ENCODE results near the gene PLCG1. TPM values are rescaled to one million over a fixed set of nuclear protein-coding genes. Genes with fewer than 3 reads are reported as not detected.

The PLCG1 gene
- total and polyA plus RNA-seq, 2 of the 8 experiments (the other 6 are each of a cell fraction or from before 2014, with no cell fraction given) = 103 to 154 TPM

DNA sequence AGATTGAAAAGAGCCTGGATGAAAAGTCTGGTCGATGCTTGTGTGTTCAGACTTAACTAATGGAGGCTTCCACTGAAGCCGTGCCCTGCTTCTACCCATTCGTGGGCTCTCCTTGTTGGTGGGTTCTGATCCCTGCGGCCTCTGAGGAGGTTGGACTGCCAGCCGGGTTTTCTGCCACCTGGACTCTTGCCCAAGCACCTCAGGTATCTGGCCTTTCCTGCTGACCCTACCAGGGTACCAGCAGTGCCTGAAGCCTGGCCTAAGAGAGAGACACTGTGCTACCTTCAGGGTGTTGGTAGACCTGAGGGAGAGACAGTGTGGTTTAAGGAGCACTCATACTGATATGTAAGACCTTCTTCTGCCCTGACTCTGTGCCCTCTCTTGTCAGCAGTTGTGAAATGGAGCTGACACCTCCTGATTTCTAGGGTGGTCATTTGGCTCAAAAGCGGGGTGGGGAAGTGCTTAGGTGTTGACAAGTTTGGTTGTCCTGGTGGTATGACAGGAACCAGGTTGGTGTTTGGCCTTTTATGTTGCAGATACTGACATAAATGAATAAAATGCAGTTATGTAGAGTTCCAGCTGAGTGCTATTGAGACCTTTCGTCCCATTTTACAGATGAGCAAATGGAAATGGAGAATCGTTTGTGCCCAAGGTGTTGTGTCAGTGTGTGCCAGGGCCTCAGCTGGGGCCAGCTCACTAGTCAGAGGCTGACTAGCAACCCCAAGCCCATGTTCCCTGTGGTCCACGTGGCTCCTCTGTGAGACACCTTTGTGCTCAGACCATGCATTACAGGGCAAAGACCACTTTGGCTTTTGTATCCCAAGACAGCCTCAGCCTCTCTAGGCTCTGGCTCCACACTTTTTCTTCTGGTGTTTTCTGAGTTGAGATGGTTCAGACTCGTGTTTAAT is 3.1 kb downstream of the PLCG1 start:
- H2BK5ac ChIP-seq (ENCODE audit: low read depth, low read length) = 0 out of 2 replicates have a peak overlapping the region, but pooled peaks have one; percentile 2
- H2AFZ ChIP-seq (ENCODE audit: low read length) = no peak overlapping the region
- no peak overlapping the region for H2BK120ac ChIP-seq (replicated peaks; ENCODE audit: low read depth, low read length)
- H2BK12ac ChIP-seq (ENCODE audit: low read depth, low read length) = peak overlapping the region; percentile 13; the same call in 1 of the 2 replicates
- H4K8ac ChIP-seq (ENCODE audit: extremely low read depth, insufficient read depth, low read length) = no peak overlapping the region
- no peak overlapping the region for H2BK15ac ChIP-seq (ENCODE audit: low read length)
- H3K9me3 ChIP-seq (ENCODE audit: insufficient read depth in 2 of 2, low read depth in 1 of 2, low read length in 1 of 2) = no peaks in the 10 kb centered on the region
- peaks cover 23 to 44% (median 29%) of the 10 kb centered on the region in 4 experiments for H3K4me1 ChIP-seq (replicated peaks in 1 of 4; ENCODE audit: control insufficient read depth in 3 of 4, insufficient read depth in 4 of 4, low read length in 3 of 4)
- H4K5ac ChIP-seq (ENCODE audit: insufficient read length, low read depth, low read length) = no peak overlapping the region
- H3K27ac ChIP-seq (ENCODE audit: low read depth, low read length) = no peak overlapping the region
- peak overlapping the region in 1 of 4 experiments; percentile 10; a peak in 1 of 7 replicates for H3K9ac ChIP-seq (replicated peaks in 1 of 4; ENCODE audit: extremely low read depth in 1 of 4, low read depth in 3 of 4, low read length in 3 of 4)
- H3K4ac ChIP-seq (replicated peaks; ENCODE audit: insufficient read length, low read depth, low read length) = no peak overlapping the region
- no peak for TF ChIP-seq RXRA (IDR thresholded peaks at IDR 0.05; ENCODE audit: insufficient read depth, low read depth, low read length)
- no peak for TF ChIP-seq GABPA (IDR thresholded peaks at IDR 0.05; ENCODE audit: borderline replicate concordance, insufficient read depth, low read length)
- no peak for TF ChIP-seq ZNF274 (IDR thresholded peaks at IDR 0.05; ENCODE audit: borderline replicate concordance, extremely low read depth, low read length)
- no peak for TF ChIP-seq RNF2 (IDR thresholded peaks at IDR 0.05; ENCODE audit: borderline replicate concordance, low read depth, low read length, missing control alignments, poor library complexity, severe bottlenecking)
- no peak for TF ChIP-seq CHD1 (IDR thresholded peaks at IDR 0.05; ENCODE audit: low read depth, low read length)
- TF ChIP-seq SIRT6 (IDR thresholded peaks at IDR 0.05; ENCODE audit: low read length) = no peak
- peaks cover 30 to 54% of the 10 kb centered on the region in 2 experiments for H4K20me1 ChIP-seq (replicated peaks in 1 of 2; ENCODE audit: control insufficient read depth in 1 of 2, insufficient read depth in 2 of 2, low read length in 2 of 2)
- no peak overlapping the region; the same call in 1 of the 2 replicates for H2AK5ac ChIP-seq (ENCODE audit: low read depth, low read length)
- peaks cover 0 to 4% (median 0%) of the 10 kb centered on the region in 4 experiments; a peak in 1 of 8 replicates for H3K36me3 ChIP-seq (ENCODE audit: control insufficient read depth in 2 of 4, insufficient read depth in 4 of 4, low read length in 3 of 4)
- H3K23ac ChIP-seq (ENCODE audit: insufficient read length) = no peak overlapping the region
- ChIA-PET CTCF (ENCODE audit: partially characterized antibody) (interaction anchor here (0.6 to 3.2 kb wide), 4 partner anchors 9 to 52 kb away, joined by 3 to 10 read pairs (median 4); no protein-coding TSS in a partner anchor), POLR2A (ENCODE audit: partially characterized antibody) (interaction anchor here (0.9 to 2.6 kb wide), 2 partner anchors 16 to 177 kb away, joined by 3 to 12 read pairs; partner anchors contain the start of gene ZHX3)
- peaks cover 73 to 76% of the 10 kb centered on the region in 2 experiments for H3K79me2 ChIP-seq (ENCODE audit: control insufficient read depth in 1 of 2, insufficient read depth in 2 of 2, low read length in 2 of 2)
- H3K14ac ChIP-seq (ENCODE audit: insufficient read length) = no peak overlapping the region
- H3K4me2 ChIP-seq (ENCODE audit: insufficient read depth in 1 of 2, low read depth in 2 of 2, low read length in 2 of 2) = peak overlapping the region; percentile 88 to 97; a peak in 3 of 4 replicates
- H4K91ac ChIP-seq (replicated peaks; ENCODE audit: insufficient read length, low read length) = no peak overlapping the region
- H3K4me3 ChIP-seq (ENCODE audit: extremely low read depth in 1 of 4, insufficient read depth in 2 of 4, low read depth in 3 of 4, low read length in 4 of 4) = no peak overlapping the region; a peak in 1 of 8 replicates
- WGBS, 2 experiments (ENCODE audit: extremely low coverage in 1 of 2, insufficient coverage in 1 of 2, insufficient read length in 1 of 2, insufficient replicate concordance in 2 of 2, low coverage in 1 of 2, low lambda C conversion rate in 2 of 2, missing lambda C conversion rate in 1 of 2) = 78% methylated on average over 10 of the region's 10 CpGs; no CpG with 5 or more reads in 1 of the 2 experiments
- no peak overlapping the region for H2BK20ac ChIP-seq (ENCODE audit: low read length)
- FAIRE-seq (no peak), DNase-seq (ENCODE audit: low read depth in 1 of 2, low spot score in 2 of 2) (no peak)
- H3K79me1 ChIP-seq (ENCODE audit: low read depth, low read length) = peaks cover 28% of the 10 kb centered on the region
- H3K27me3 ChIP-seq (replicated peaks in 1 of 4; ENCODE audit: control insufficient read depth in 3 of 4, extremely low read depth in 1 of 4, insufficient read depth in 3 of 4, low read length in 3 of 4) = peaks cover 0 to 9% (median 2%) of the 10 kb centered on the region in 4 experiments; a peak in 3 of 7 replicates
- H3K56ac ChIP-seq (replicated peaks; ENCODE audit: insufficient read length, low read depth, low read length) = no peak overlapping the region
- peaks cover 13% of the 10 kb centered on the region; the same call in 1 of the 2 replicates for H3K23me2 ChIP-seq (ENCODE audit: low read depth, low read length)
- 0 out of 2 replicates have a peak overlapping the region, but pooled peaks have one; percentile 6 for H3K18ac ChIP-seq (ENCODE audit: extremely low read depth, low read length)
